GM12878 (cell line): ENCODE measurements around the gene GPR4.

Source experiments
- CTCF ChIP-seq, 3 experiments: IDR thresholded peaks in 2 of 3; conservative IDR thresholded peaks in 1 of 3; 2 replicates each; pipeline ENCODE4 v1.5.1; 2011; ENCODE audit warnings: low read depth in 3 of 3, low read length in 3 of 3, mild to moderate bottlenecking in 3 of 3, control low read depth in 2 of 3, moderate library complexity in 2 of 3, inconsistent platforms in 1 of 3, mixed read lengths in 1 of 3; ENCODE audit not compliant: control insufficient read depth in 2 of 3, insufficient read depth in 1 of 3; ENCODE audit errors: extremely low read depth in 1 of 3
- FOXM1 ChIP-seq: IDR thresholded peaks from 2 replicates; pipeline ENCODE4 v1.6.1; 2012; ENCODE audit warnings: low read depth, mild to moderate bottlenecking, inconsistent platforms, low read length, moderate library complexity
- GABPA ChIP-seq: IDR thresholded peaks from 2 replicates; pipeline ENCODE4 v1.6.1; 2014; ENCODE audit warnings: antibody characterized with exemption, low read depth, mild to moderate bottlenecking, inconsistent platforms
- KDM1A ChIP-seq: fragments of 200-600 bp; sonication (generic); IDR thresholded peaks from 2 replicates; pipeline ENCODE4 v1.6.1; 2016; ENCODE audit warnings: borderline replicate concordance
- PML ChIP-seq: IDR thresholded peaks from 2 replicates; pipeline ENCODE4 v1.6.1; 2012; ENCODE audit warnings: low read length, inconsistent platforms
- POLR2A ChIP-seq: IDR thresholded peaks from 2 replicates; pipeline ENCODE4 v1.6.1; 2011; ENCODE audit warnings: low read depth, mild to moderate bottlenecking, low read length
- RAD21 ChIP-seq: IDR thresholded peaks from 2 replicates; pipeline ENCODE4 v1.6.1; 2011; ENCODE audit warnings: mild to moderate bottlenecking, low read depth, low read length, moderate library complexity; ENCODE audit not compliant: insufficient read depth
- RFX5 ChIP-seq: IDR thresholded peaks from 2 replicates; pipeline ENCODE4 v1.6.1; 2011; ENCODE audit warnings: low read depth, low read length, improper control_type of control experiment
- SMC3 ChIP-seq: IDR thresholded peaks from 2 replicates; pipeline ENCODE4 v1.6.1; 2011; ENCODE audit warnings: low read length, improper control_type of control experiment, borderline replicate concordance
- ZBED1 ChIP-seq: IDR thresholded peaks from 2 replicates; pipeline ENCODE4 v1.6.1; 2016; ENCODE audit warnings: borderline replicate concordance
- TF ChIP-seq, protein P1 (sequence below): fragments of 450-650 bp; IDR thresholded peaks from 2 replicates; pipeline ENCODE4 v1.6.1; 2018; ENCODE audit warnings: mild to moderate bottlenecking, low read depth, moderate library complexity; ENCODE audit not compliant: partially characterized antibody
- TF ChIP-seq, protein P2 (sequence below): fragments of 450-650 bp; formaldehyde crosslinking; IDR thresholded peaks from 2 replicates; pipeline ENCODE4 v1.4.0; 2020; ENCODE audit warnings: mild to moderate bottlenecking, moderate library complexity
- TF ChIP-seq, protein P3 (sequence below): IDR thresholded peaks from 2 replicates; pipeline ENCODE4 v1.6.1; 2012; ENCODE audit warnings: mild to moderate bottlenecking, low read depth, low read length

GRCh38 chr19:45581576-45581975 lies 20.4 kb downstream of the GPR4 start:
- TF ChIP-seq RFX5 (no peak), GABPA (no peak), PML (no peak), FOXM1 (no peak), ZBED1 (no peak), SMC3 (no peak), KDM1A (no peak), CTCF (IDR thresholded peaks at IDR 0.05 in 2 of 3, conservative IDR thresholded peaks at IDR 0.05 in 1 of 3; ENCODE audit: control insufficient read depth in 2 of 3, extremely low read depth in 1 of 3, insufficient read depth in 1 of 3, low read depth in 3 of 3, low read length in 3 of 3) (no peak), RAD21 (no peak), POLR2A (no peak)
- TF ChIP-seq, protein P1, sequence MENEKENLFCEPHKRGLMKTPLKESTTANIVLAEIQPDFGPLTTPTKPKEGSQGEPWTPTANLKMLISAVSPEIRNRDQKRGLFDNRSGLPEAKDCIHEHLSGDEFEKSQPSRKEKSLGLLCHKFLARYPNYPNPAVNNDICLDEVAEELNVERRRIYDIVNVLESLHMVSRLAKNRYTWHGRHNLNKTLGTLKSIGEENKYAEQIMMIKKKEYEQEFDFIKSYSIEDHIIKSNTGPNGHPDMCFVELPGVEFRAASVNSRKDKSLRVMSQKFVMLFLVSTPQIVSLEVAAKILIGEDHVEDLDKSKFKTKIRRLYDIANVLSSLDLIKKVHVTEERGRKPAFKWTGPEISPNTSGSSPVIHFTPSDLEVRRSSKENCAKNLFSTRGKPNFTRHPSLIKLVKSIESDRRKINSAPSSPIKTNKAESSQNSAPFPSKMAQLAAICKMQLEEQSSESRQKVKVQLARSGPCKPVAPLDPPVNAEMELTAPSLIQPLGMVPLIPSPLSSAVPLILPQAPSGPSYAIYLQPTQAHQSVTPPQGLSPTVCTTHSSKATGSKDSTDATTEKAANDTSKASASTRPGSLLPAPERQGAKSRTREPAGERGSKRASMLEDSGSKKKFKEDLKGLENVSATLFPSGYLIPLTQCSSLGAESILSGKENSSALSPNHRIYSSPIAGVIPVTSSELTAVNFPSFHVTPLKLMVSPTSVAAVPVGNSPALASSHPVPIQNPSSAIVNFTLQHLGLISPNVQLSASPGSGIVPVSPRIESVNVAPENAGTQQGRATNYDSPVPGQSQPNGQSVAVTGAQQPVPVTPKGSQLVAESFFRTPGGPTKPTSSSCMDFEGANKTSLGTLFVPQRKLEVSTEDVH, result no peak
- TF ChIP-seq, protein P2, sequence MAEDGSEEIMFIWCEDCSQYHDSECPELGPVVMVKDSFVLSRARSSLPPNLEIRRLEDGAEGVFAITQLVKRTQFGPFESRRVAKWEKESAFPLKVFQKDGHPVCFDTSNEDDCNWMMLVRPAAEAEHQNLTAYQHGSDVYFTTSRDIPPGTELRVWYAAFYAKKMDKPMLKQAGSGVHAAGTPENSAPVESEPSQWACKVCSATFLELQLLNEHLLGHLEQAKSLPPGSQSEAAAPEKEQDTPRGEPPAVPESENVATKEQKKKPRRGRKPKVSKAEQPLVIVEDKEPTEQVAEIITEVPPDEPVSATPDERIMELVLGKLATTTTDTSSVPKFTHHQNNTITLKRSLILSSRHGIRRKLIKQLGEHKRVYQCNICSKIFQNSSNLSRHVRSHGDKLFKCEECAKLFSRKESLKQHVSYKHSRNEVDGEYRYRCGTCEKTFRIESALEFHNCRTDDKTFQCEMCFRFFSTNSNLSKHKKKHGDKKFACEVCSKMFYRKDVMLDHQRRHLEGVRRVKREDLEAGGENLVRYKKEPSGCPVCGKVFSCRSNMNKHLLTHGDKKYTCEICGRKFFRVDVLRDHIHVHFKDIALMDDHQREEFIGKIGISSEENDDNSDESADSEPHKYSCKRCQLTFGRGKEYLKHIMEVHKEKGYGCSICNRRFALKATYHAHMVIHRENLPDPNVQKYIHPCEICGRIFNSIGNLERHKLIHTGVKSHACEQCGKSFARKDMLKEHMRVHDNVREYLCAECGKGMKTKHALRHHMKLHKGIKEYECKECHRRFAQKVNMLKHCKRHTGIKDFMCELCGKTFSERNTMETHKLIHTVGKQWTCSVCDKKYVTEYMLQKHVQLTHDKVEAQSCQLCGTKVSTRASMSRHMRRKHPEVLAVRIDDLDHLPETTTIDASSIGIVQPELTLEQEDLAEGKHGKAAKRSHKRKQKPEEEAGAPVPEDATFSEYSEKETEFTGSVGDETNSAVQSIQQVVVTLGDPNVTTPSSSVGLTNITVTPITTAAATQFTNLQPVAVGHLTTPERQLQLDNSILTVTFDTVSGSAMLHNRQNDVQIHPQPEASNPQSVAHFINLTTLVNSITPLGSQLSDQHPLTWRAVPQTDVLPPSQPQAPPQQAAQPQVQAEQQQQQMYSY (CRISPR knock-in tag), result no peak
- TF ChIP-seq, protein P3, sequence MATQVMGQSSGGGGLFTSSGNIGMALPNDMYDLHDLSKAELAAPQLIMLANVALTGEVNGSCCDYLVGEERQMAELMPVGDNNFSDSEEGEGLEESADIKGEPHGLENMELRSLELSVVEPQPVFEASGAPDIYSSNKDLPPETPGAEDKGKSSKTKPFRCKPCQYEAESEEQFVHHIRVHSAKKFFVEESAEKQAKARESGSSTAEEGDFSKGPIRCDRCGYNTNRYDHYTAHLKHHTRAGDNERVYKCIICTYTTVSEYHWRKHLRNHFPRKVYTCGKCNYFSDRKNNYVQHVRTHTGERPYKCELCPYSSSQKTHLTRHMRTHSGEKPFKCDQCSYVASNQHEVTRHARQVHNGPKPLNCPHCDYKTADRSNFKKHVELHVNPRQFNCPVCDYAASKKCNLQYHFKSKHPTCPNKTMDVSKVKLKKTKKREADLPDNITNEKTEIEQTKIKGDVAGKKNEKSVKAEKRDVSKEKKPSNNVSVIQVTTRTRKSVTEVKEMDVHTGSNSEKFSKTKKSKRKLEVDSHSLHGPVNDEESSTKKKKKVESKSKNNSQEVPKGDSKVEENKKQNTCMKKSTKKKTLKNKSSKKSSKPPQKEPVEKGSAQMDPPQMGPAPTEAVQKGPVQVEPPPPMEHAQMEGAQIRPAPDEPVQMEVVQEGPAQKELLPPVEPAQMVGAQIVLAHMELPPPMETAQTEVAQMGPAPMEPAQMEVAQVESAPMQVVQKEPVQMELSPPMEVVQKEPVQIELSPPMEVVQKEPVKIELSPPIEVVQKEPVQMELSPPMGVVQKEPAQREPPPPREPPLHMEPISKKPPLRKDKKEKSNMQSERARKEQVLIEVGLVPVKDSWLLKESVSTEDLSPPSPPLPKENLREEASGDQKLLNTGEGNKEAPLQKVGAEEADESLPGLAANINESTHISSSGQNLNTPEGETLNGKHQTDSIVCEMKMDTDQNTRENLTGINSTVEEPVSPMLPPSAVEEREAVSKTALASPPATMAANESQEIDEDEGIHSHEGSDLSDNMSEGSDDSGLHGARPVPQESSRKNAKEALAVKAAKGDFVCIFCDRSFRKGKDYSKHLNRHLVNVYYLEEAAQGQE, result no peak
